GM12878 (cell line): ENCODE data around the gene MFSD6. TPM values are rescaled to one million over a fixed set of nuclear protein-coding genes. Genes with fewer than 3 reads are reported as not detected.

Experiments
- ATAC-seq: fragments of 200-7000 bp; cut with Tn5 transposase; 3 replicates; pipeline ENCODE4 v1.9.1; 2020; ENCODE audit warnings: mild to moderate bottlenecking, moderate library complexity
- BruUV-seq: library from RNA; stranded (reverse); fragments of 400-500 nt; replicated peaks from 2 replicates; lab custom pipeline; 2021; lab: Mats Ljungman, UMichigan
- CTCF ChIA-PET: fragments of 300-600 bp; sonication (Branson Sonifier 250); formaldehyde crosslinking; extraction: SDS; loops from one replicate; lab custom pipeline; 2021; ENCODE audit warnings: inconsistent platforms; lab: Yijun Ruan, JAX
- POLR2A ChIA-PET: fragments of 350-600 bp; formaldehyde crosslinking; extraction: SDS; loops from one replicate; lab custom pipeline; 2021; ENCODE audit warnings: inconsistent platforms; lab: Charles Lee
- RAD21 ChIA-PET: fragments of 300-600 bp; sonication (Branson Sonifier 250); formaldehyde crosslinking; loops from one replicate; lab custom pipeline; 2023; ENCODE audit warnings: antibody characterized with exemption; ENCODE audit not compliant: unreplicated experiment; lab: Charles Lee
- SMC1A ChIA-PET: fragments of 300-600 bp; sonication (Branson Sonifier 250); formaldehyde crosslinking; loops from one replicate; lab custom pipeline; 2023; ENCODE audit not compliant: unreplicated experiment, uncharacterized antibody; lab: Charles Lee
- DNase-seq: peaks from one replicate; pipeline ENCODE4 v3.0.0-alpha.2; 2011; ENCODE audit warnings: low read depth, low spot score
- FAIRE-seq: peaks from 3 replicates; lab custom pipeline; 2011; peaks lifted over from hg19 to GRCh38; lab: Jason Lieb, UNC
- H2AFZ ChIP-seq: 2 replicates; pipeline ENCODE4 v1.6.0; 2011; ENCODE audit warnings: low read depth, low read length, control low read depth; ENCODE audit not compliant: control insufficient read depth
- H3K27ac ChIP-seq: 2 replicates; pipeline ENCODE4 v1.5.1; 2011; ENCODE audit warnings: control low read depth; ENCODE audit not compliant: control insufficient read depth, insufficient read depth
- H3K27me3 ChIP-seq, 2 experiments: replicated peaks in 1 of 2; 2 replicates each; pipeline versions ENCODE4 v1.6.0 to v1.6.1; 2011; ENCODE audit warnings: low read length in 1 of 2; ENCODE audit not compliant: control insufficient read depth in 2 of 2, insufficient read depth in 2 of 2
- H3K36me3 ChIP-seq, 2 experiments: 2 replicates each; pipeline ENCODE4 v1.5.1; 2011; ENCODE audit warnings: low read length in 1 of 2; ENCODE audit not compliant: control insufficient read depth in 2 of 2, insufficient read depth in 2 of 2
- H3K4me1 ChIP-seq: 2 replicates; pipeline ENCODE4 v1.6.1; 2011; ENCODE audit warnings: mild to moderate bottlenecking, low read length, moderate library complexity, mixed read lengths; ENCODE audit not compliant: control insufficient read depth, insufficient read depth
- H3K4me2 ChIP-seq: 2 replicates; pipeline ENCODE4 v1.6.0; 2011; ENCODE audit warnings: control low read depth; ENCODE audit not compliant: control insufficient read depth, insufficient read depth
- H3K4me3 ChIP-seq: fragments of 200-600 bp; sonication (generic); 2 replicates; pipeline ENCODE4 v1.5.1; 2016
- H3K79me2 ChIP-seq: 2 replicates; pipeline ENCODE4 v1.6.0; 2011; ENCODE audit warnings: low read length; ENCODE audit not compliant: control insufficient read depth, insufficient read depth
- H3K9ac ChIP-seq: 2 replicates; pipeline ENCODE4 v1.8.0; 2011; ENCODE audit warnings: low read length, control low read depth, mixed read lengths; ENCODE audit not compliant: control insufficient read depth, insufficient read depth
- H3K9me3 ChIP-seq: replicated peaks from 3 replicates; pipeline ENCODE4 v1.5.1; 2011; ENCODE audit warnings: mild to moderate bottlenecking, low read length; ENCODE audit not compliant: control insufficient read depth, insufficient read depth
- H4K20me1 ChIP-seq: 2 replicates; pipeline ENCODE4 v1.6.0; 2011; ENCODE audit not compliant: control insufficient read depth, insufficient read depth
- ASH2L ChIP-seq: fragments of 300-600, 200-600 bp; sonication (generic); IDR thresholded peaks from 2 replicates; pipeline ENCODE4 v1.6.1; 2017; ENCODE audit warnings: low read depth, mild to moderate bottlenecking, borderline replicate concordance
- BACH1 ChIP-seq: fragments of 450-650 bp; IDR thresholded peaks from 2 replicates; pipeline ENCODE4 v1.6.1; 2017; ENCODE audit warnings: mild to moderate bottlenecking, borderline replicate concordance
- BCL11A ChIP-seq: IDR thresholded peaks from 2 replicates; pipeline ENCODE4 v1.6.1; 2011; ENCODE audit warnings: low read depth, low read length
- CHD4 ChIP-seq: fragments of 200-600 bp; sonication (generic); IDR thresholded peaks from 2 replicates; pipeline ENCODE4 v1.6.1; 2016; ENCODE audit warnings: mild to moderate bottlenecking
- FOXM1 ChIP-seq: IDR thresholded peaks from 2 replicates; pipeline ENCODE4 v1.6.1; 2012; ENCODE audit warnings: low read depth, mild to moderate bottlenecking, inconsistent platforms, low read length, moderate library complexity
- GABPA ChIP-seq: IDR thresholded peaks from 2 replicates; pipeline ENCODE4 v1.6.1; 2014; ENCODE audit warnings: antibody characterized with exemption, low read depth, mild to moderate bottlenecking, inconsistent platforms
- HDAC2 ChIP-seq: fragments of 200-600 bp; sonication (generic); IDR thresholded peaks from 2 replicates; pipeline ENCODE4 v1.6.1; 2017
- IKZF1 ChIP-seq: fragments of 450-650 bp; conservative IDR thresholded peaks from 2 replicates; pipeline ENCODE4 v1.6.1; 2017; ENCODE audit warnings: antibody characterized with exemption, mild to moderate bottlenecking
- MTA3 ChIP-seq: IDR thresholded peaks from 2 replicates; pipeline ENCODE4 v1.6.1; 2012; ENCODE audit warnings: low read length, inconsistent platforms, borderline replicate concordance
- NRF1 ChIP-seq: conservative IDR thresholded peaks from 2 replicates; pipeline ENCODE4 v1.6.1; 2011; ENCODE audit warnings: mild to moderate bottlenecking, low read depth, low read length, improper control_type of control experiment
- PAX8 ChIP-seq: fragments of 450-650 bp; IDR thresholded peaks from 2 replicates; pipeline ENCODE4 v1.6.1; 2017; ENCODE audit warnings: mild to moderate bottlenecking, moderate library complexity
- PML ChIP-seq: IDR thresholded peaks from 2 replicates; pipeline ENCODE4 v1.6.1; 2012; ENCODE audit warnings: low read length, inconsistent platforms
- POLR2AphosphoS2 ChIP-seq: IDR thresholded peaks from 2 replicates; pipeline ENCODE4 v1.6.1; 2011; ENCODE audit warnings: low read depth, mild to moderate bottlenecking, low read length, improper control_type of control experiment, moderate library complexity
- POU2F2 ChIP-seq: IDR thresholded peaks from 3 replicates; pipeline ENCODE4 v1.6.1; 2011; ENCODE audit warnings: low read depth, mild to moderate bottlenecking, low read length, borderline replicate concordance
- SIN3A ChIP-seq: IDR thresholded peaks from 2 replicates; pipeline ENCODE4 v1.6.1; 2012; ENCODE audit warnings: low read depth, low read length, improper control_type of control experiment
- SP1 ChIP-seq: IDR thresholded peaks from one replicate; pipeline ENCODE4 v1.6.1; 2011; ENCODE audit warnings: low read depth, low read length
- TCF12 ChIP-seq: IDR thresholded peaks from 2 replicates; pipeline ENCODE4 v1.6.1; 2011; ENCODE audit warnings: low read depth, mild to moderate bottlenecking, low read length
- ZNF274 ChIP-seq: IDR thresholded peaks from one replicate; pipeline ENCODE4 v1.8.0; 2011; ENCODE audit not compliant: insufficient read length, insufficient read depth
- in situ Hi-C: fragments of 300-500 bp; cut with MboI; formaldehyde crosslinking; loops from 9 replicates; pipeline ENCODE4 v1.14.3; 2018; ENCODE audit warnings: mixed read lengths
- intact Hi-C: fragments of 100-400 bp; cut with micrococcal nuclease; formaldehyde crosslinking; loops from one replicate; pipeline ENCODE4 v1.14.2; 2022; ENCODE audit not compliant: unreplicated experiment
- polyA plus RNA-seq, 11 experiments: library from polyadenylated mRNA; depleted of rRNA in 4 of 11; unstranded in 6 of 11; stranded (reverse) in 5 of 11; fragments of >200 nt; fragmentation: Nextera tagmentation in 4 of 11; fragmentation: Illumina TruSeq in 1 of 11; extraction: Ambion mirVana in 4 of 11; extraction: Trizol in 1 of 11; gene quantifications; 1 replicate in 1 of 11; 2 replicates in 10 of 11; pipeline versions ENCODE4 v1.2.1 to v1.2.3, GENCODE V29; 2011 to 2016; ENCODE audit warnings: inconsistent platforms in 2 of 11, missing spikeins in 2 of 11, low read depth in 1 of 11
- total RNA-seq, 4 experiments: library from RNA; depleted of rRNA in 3 of 4; stranded (reverse); fragments of >200 nt in 3 of 4; fragmentation: Illumina TruSeq in 1 of 4; extraction: Trizol in 1 of 4; gene quantifications; 2 replicates each; pipeline versions ENCODE4 v1.2.1 to v1.2.3, GENCODE V29; 2013 to 2021
- TF ChIP-seq, protein P1 (sequence below): fragments of 450-650 bp; IDR thresholded peaks from 2 replicates; pipeline ENCODE4 v1.6.1; 2017; ENCODE audit warnings: mild to moderate bottlenecking, low read depth, inconsistent platforms; ENCODE audit not compliant: poor library complexity, severe bottlenecking
- TF ChIP-seq, protein P2 (sequence below): fragments of 450-650 bp; formaldehyde crosslinking; IDR thresholded peaks from 2 replicates; pipeline ENCODE4 v1.5.0; 2022; ENCODE audit warnings: mild to moderate bottlenecking, missing genetic modification characterization

The MFSD6 gene
- total and polyA plus RNA-seq, 10 of the 15 experiments (the other 5 are each of a cell fraction or from before 2014, with no cell fraction given), result 6.7 to 42.6 (median 24.2) TPM

DNA sequence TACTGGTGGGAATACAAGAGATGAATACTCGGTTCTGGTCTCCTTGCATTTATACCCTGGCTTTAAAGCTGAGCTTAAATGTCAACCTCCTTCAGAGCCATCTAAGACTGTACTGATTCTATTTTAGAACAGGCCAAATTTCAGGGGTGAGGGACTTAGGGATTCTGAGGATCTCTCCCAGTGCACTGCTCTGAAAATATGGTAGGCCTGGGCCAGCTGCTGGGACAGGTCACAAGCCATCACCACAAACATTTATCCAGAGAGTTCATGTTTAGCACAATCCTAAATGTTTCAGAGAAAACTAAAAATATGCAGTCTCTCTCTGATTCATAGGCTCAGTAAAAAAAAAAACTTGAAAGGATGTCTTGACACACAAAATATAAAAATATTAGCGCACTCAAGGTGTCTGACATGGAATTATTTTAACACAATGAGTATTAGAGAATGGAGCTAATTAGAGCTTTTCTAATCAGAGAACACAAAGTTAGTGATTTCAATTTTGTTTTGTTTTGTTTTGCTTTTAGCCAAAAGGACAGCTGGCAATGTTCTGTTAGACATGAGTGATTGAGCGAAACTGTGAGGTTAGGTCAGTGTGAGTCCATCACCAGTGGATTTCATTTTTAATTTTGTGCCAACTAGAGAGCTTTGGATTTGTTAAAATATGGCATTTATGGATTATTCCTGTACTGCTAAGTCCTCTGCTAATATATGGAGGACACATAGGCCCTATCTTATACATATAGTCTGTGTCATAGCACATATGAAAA is 38.8 kb downstream of the MFSD6 start (continued):
- TF ChIP-seq, protein P1, sequence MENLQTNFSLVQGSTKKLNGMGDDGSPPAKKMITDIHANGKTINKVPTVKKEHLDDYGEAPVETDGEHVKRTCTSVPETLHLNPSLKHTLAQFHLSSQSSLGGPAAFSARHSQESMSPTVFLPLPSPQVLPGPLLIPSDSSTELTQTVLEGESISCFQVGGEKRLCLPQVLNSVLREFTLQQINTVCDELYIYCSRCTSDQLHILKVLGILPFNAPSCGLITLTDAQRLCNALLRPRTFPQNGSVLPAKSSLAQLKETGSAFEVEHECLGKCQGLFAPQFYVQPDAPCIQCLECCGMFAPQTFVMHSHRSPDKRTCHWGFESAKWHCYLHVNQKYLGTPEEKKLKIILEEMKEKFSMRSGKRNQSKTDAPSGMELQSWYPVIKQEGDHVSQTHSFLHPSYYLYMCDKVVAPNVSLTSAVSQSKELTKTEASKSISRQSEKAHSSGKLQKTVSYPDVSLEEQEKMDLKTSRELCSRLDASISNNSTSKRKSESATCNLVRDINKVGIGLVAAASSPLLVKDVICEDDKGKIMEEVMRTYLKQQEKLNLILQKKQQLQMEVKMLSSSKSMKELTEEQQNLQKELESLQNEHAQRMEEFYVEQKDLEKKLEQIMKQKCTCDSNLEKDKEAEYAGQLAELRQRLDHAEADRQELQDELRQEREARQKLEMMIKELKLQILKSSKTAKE, result no peak
- TF ChIP-seq IKZF1 (no peak), ZNF274 (no peak), POU2F2 (no peak)
- TF ChIP-seq, protein P2, sequence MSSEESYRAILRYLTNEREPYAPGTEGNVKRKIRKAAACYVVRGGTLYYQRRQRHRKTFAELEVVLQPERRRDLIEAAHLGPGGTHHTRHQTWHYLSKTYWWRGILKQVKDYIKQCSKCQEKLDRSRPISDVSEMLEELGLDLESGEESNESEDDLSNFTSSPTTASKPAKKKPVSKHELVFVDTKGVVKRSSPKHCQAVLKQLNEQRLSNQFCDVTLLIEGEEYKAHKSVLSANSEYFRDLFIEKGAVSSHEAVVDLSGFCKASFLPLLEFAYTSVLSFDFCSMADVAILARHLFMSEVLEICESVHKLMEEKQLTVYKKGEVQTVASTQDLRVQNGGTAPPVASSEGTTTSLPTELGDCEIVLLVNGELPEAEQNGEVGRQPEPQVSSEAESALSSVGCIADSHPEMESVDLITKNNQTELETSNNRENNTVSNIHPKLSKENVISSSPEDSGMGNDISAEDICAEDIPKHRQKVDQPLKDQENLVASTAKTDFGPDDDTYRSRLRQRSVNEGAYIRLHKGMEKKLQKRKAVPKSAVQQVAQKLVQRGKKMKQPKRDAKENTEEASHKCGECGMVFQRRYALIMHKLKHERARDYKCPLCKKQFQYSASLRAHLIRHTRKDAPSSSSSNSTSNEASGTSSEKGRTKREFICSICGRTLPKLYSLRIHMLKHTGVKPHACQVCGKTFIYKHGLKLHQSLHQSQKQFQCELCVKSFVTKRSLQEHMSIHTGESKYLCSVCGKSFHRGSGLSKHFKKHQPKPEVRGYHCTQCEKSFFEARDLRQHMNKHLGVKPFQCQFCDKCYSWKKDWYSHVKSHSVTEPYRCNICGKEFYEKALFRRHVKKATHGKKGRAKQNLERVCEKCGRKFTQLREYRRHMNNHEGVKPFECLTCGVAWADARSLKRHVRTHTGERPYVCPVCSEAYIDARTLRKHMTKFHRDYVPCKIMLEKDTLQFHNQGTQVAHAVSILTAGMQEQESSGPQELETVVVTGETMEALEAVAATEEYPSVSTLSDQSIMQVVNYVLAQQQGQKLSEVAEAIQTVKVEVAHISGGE (CRISPR knock-in tag), result no peak

DNA sequence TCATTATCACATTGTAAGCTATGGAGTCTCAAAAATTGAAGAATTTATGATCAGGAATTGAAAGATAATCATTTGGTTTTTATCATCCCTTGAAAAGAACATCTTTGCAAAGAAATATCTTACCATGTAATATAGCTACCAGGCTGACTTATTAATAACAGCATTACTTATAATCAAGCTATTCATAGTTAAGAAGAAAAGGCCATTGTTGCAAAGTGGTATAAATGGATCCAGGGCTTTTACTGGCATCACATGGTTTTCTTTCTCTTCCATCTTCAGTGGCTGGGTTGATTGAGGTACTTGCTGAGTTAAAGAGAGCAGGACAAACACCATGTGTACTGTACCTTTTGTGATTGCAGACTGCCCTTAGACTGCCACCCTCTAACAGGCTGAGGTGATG is 39.6 kb downstream of the MFSD6 start:
- FAIRE-seq (no peak), ATAC-seq (no peak), DNase-seq (no peak)
- ChIA-PET SMC1A (interaction anchor here (0.7 to 4.7 kb wide), 10 partner anchors 11 to 85 kb away, joined by 3 to 47 read pairs (median 4); no protein-coding TSS in a partner anchor), CTCF (interaction anchor here (0.7 to 1.7 kb wide), 7 partner anchors 11 to 188 kb away, joined by 3 to 6 read pairs (median 4); no protein-coding TSS in a partner anchor), RAD21 (interaction anchor here (0.8 to 2.0 kb wide), 3 partner anchors 14 to 19 kb away, joined by 3 to 8 read pairs (median 3); no protein-coding TSS in a partner anchor), POLR2A (interaction anchor here (0.6 kb wide), 1 partner anchor 200 kb away, joined by 5 read pairs; no protein-coding TSS in a partner anchor)
- H3K9me3 ChIP-seq, result no peaks in the 10 kb centered on the region
- intact Hi-C loops, result no loop called here
- BruUV-seq, result no TSS peak
- H3K79me2 ChIP-seq, result peaks cover 26% of the 10 kb centered on the region
- H2AFZ ChIP-seq, result no peak overlapping the region
- H4K20me1 ChIP-seq, result no peaks in the 10 kb centered on the region
- H3K9ac ChIP-seq, result no peak overlapping the region
- no peak overlapping the region for H3K4me3 ChIP-seq
- peaks cover 7% of the 10 kb centered on the region for H3K4me1 ChIP-seq
- TF ChIP-seq BCL11A (no peak), BACH1 (no peak), PML (no peak), HDAC2 (no peak), TCF12 (no peak), PAX8 (no peak), MTA3 (no peak), FOXM1 (no peak), CHD4 (no peak), NRF1 (no peak), ASH2L (no peak), GABPA (no peak), SP1 (no peak), SIN3A (no peak), POLR2AphosphoS2 (no peak)
- H3K27me3 ChIP-seq, result no peaks in the 10 kb centered on the region
- H3K36me3 ChIP-seq, result peaks cover 0 to 7% of the 10 kb centered on the region in 2 experiments; a peak in 1 of 4 replicates
- no peak overlapping the region for H3K4me2 ChIP-seq
- no peak overlapping the region for H3K27ac ChIP-seq
- in situ Hi-C loops, result no loop called here
